ENCODE measurements around the gene SIK2. TPM values are rescaled to one million over a fixed set of nuclear protein-coding genes. Genes with fewer than 3 reads are reported as not detected.

Gene SIK2
- total and polyA plus RNA-seq, 2 donors (not counting 1 experiment from before 2014, with no cell fraction given), result 4.9 to 21.8 TPM

GRCh38 chr11:111675891-111676290 is 73.6 kb downstream of the SIK2 start:
- ATAC-seq (ENCODE audit: low read depth) (no peak), DNase-seq (no peak)
- H3K36me3 ChIP-seq (replicated peaks in 1 of 2; ENCODE audit: control extremely low read depth in 1 of 2, control insufficient read depth in 1 of 2, extremely low read depth in 1 of 2, insufficient read depth in 2 of 2, low read length in 1 of 2), result peaks cover 8 to 12% of the 10 kb centered on the region in 2 experiments
- H3K27ac Mint-ChIP-seq, result no peak overlapping the region
- no peak overlapping the region for H3K27ac ChIP-seq (ENCODE audit: low read length in 2 of 2)
- TF ChIP-seq CTCF (IDR thresholded peaks at IDR 0.05), result no peak
- H3K9me3 ChIP-seq (ENCODE audit: control extremely low read depth in 1 of 3, control insufficient read depth in 2 of 3, insufficient read depth in 1 of 3, low read length in 2 of 3), result peaks cover 0 to 5% (median 0%) of the 10 kb centered on the region in 3 donors
- H3K9ac ChIP-seq (ENCODE audit: low read length), result no peak overlapping the region
- no peaks in the 10 kb centered on the region for H3K27me3 ChIP-seq (replicated peaks in 1 of 4; ENCODE audit: control extremely low read depth in 1 of 4, control insufficient read depth in 3 of 4, insufficient read depth in 4 of 4, low read length in 3 of 4)
- H4K20me1 ChIP-seq (ENCODE audit: control insufficient read depth, insufficient read depth, low read length, poor library complexity, severe bottlenecking), result no peaks in the 10 kb centered on the region
- no peaks in the 10 kb centered on the region for H3K4me1 ChIP-seq (ENCODE audit: control insufficient read depth in 2 of 2, insufficient read depth in 2 of 2, low read length in 2 of 2)
- 100% methylated on average over 1 of the region's 2 CpGs for WGBS (ENCODE audit: insufficient coverage)
- no peaks in the 10 kb centered on the region for H3K4me1 Mint-ChIP-seq
- H3K27me3 Mint-ChIP-seq, result no peaks in the 10 kb centered on the region
- H2AFZ ChIP-seq (ENCODE audit: insufficient read depth, low read depth, low read length, poor library complexity, severe bottlenecking), result no peak overlapping the region
- no peak overlapping the region for H3K4me2 ChIP-seq (replicated peaks; ENCODE audit: low read depth, low read length, poor library complexity, severe bottlenecking)
- ChIA-PET CTCF (no interaction called here), POLR2A (no interaction called here)
- no peaks in the 10 kb centered on the region for H3K79me2 ChIP-seq (ENCODE audit: control insufficient read depth, insufficient read depth, low read length)
- intact Hi-C loops (cut with micrococcal nuclease), result no loop called here
- peaks cover 4% of the 10 kb centered on the region for H3K9me3 Mint-ChIP-seq (ENCODE audit: insufficient read depth)
- no peak overlapping the region for H3K4me3 ChIP-seq (ENCODE audit: control extremely low read depth in 1 of 5, extremely low read depth in 1 of 5, insufficient read depth in 1 of 5, low read depth in 2 of 5, low read length in 4 of 5)
- H3K4me3 Mint-ChIP-seq, result no peak overlapping the region

GRCh38 chr11:111676878-111677585 is 74.8 kb downstream of the SIK2 start:
- Histone ChIP-seq H3K4me2 (replicated peaks; ENCODE audit: low read depth, low read length, poor library complexity, severe bottlenecking) (no peak overlapping the region), H3K9ac (ENCODE audit: low read length) (no peak overlapping the region), H3K36me3 (replicated peaks in 1 of 2; ENCODE audit: control extremely low read depth in 1 of 2, control insufficient read depth in 1 of 2, extremely low read depth in 1 of 2, insufficient read depth in 2 of 2, low read length in 1 of 2) (peaks cover 5 to 7% of the 10 kb centered on the region in 2 experiments), H3K27ac (ENCODE audit: low read length in 2 of 2) (no peak overlapping the region), H3K4me1 (ENCODE audit: control insufficient read depth in 2 of 2, insufficient read depth in 2 of 2, low read length in 2 of 2) (no peaks in the 10 kb centered on the region), H4K20me1 (ENCODE audit: control insufficient read depth, insufficient read depth, low read length, poor library complexity, severe bottlenecking) (no peaks in the 10 kb centered on the region), H2AFZ (ENCODE audit: insufficient read depth, low read depth, low read length, poor library complexity, severe bottlenecking) (no peak overlapping the region), H3K4me3 (ENCODE audit: control extremely low read depth in 1 of 5, extremely low read depth in 1 of 5, insufficient read depth in 1 of 5, low read depth in 2 of 5, low read length in 4 of 5) (no peak overlapping the region), H3K9me3 (ENCODE audit: control extremely low read depth in 1 of 3, control insufficient read depth in 2 of 3, insufficient read depth in 1 of 3, low read length in 2 of 3) (peaks cover 0 to 5% (median 0%) of the 10 kb centered on the region in 3 donors), H3K79me2 (ENCODE audit: control insufficient read depth, insufficient read depth, low read length) (no peaks in the 10 kb centered on the region), H3K27me3 (replicated peaks in 1 of 4; ENCODE audit: control extremely low read depth in 1 of 4, control insufficient read depth in 3 of 4, insufficient read depth in 4 of 4, low read length in 3 of 4) (no peaks in the 10 kb centered on the region)
- peaks cover 4% of the 10 kb centered on the region for H3K9me3 Mint-ChIP-seq (ENCODE audit: insufficient read depth)
- H3K4me3 Mint-ChIP-seq, result no peak overlapping the region
- ATAC-seq (ENCODE audit: low read depth), result no peak
- ChIA-PET CTCF (no interaction called here), POLR2A (interaction anchor here (0.6 kb wide), 2 partner anchors 16 to 177 kb away, joined by 3 to 6 read pairs; no protein-coding TSS in a partner anchor)
- no peaks in the 10 kb centered on the region for H3K4me1 Mint-ChIP-seq
- no peak for TF ChIP-seq EZH2 (IDR thresholded peaks at IDR 0.05; ENCODE audit: borderline replicate concordance, insufficient read depth, low read depth, low read length, poor library complexity, severe bottlenecking)
- no peak for TF ChIP-seq CTCF (IDR thresholded peaks at IDR 0.05)
- no peaks in the 10 kb centered on the region for H3K27me3 Mint-ChIP-seq
- no CpG with 5 or more reads among the region's 4 CpGs for WGBS (ENCODE audit: insufficient coverage)
- intact Hi-C loops (cut with micrococcal nuclease), result no loop called here
- no peak overlapping the region for H3K27ac Mint-ChIP-seq
- no peak for DNase-seq
